HG03432 (cell line): ENCODE data around the gene CARD9.

Experiments used
- ATAC-seq: cut with Tn5 transposase; IDR thresholded peaks from one replicate; pipeline ENCODE4 v1.9.1; 2021; ENCODE audit warnings: mild to moderate bottlenecking, moderate library complexity; ENCODE audit not compliant: unreplicated experiment

Gene CARD9

DNA sequence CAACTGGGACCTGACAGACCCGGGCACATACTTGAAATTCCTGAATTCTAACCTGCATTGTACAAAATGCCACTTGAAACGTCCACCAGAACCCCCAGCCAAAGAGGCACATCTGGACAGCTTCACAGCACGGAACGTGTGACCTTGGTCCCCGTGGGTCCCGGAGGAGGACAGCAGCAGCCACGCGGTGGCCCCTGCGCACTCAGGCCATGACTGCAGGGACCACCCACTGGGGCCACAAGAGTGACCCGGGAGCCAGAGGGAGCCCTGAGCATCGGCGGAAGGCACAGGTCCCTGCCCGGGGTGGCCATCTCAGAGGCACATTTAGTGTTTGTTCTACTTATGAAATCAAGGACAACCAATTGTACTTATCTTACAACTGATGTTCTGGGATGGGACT lies 28.6 kb upstream of the CARD9 start:
- ATAC-seq = no peak

DNA sequence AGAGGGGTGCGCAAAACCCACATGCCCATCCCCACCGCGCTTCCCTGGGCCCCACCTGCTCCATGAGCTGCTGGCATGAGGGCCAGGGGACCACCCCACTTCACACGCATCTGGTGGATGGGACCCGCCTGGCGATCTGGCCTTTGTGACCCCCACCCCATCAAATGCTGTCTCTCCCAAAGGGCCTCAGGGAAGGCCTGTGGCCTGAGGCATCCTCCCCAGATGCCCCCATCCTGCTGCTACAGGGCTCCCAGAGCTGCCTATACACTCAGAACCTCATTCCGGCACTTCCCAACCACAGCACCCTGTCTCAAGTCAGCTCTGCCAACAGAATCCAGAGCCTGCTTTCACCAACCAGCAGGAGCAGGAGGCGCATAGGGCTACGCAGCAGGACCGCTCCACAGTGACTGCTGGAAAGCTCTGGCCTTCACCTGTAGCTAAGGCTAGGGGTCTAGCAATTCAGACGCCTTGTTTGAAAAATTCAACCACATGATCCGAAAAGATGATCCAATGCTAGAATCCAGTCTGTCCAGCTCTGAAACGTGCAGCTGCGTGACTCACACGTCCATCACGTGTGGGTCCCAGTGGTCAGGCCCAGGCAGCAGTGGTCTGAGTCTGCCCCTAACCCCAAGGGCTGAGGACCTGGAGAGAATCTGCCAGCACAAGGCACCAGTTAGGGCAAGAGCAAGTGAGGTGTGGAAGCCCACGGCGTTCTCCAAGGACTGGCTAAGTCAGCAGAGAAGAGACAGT lies 27.9 kb upstream of the CARD9 start:
- ATAC-seq = no peak

DNA sequence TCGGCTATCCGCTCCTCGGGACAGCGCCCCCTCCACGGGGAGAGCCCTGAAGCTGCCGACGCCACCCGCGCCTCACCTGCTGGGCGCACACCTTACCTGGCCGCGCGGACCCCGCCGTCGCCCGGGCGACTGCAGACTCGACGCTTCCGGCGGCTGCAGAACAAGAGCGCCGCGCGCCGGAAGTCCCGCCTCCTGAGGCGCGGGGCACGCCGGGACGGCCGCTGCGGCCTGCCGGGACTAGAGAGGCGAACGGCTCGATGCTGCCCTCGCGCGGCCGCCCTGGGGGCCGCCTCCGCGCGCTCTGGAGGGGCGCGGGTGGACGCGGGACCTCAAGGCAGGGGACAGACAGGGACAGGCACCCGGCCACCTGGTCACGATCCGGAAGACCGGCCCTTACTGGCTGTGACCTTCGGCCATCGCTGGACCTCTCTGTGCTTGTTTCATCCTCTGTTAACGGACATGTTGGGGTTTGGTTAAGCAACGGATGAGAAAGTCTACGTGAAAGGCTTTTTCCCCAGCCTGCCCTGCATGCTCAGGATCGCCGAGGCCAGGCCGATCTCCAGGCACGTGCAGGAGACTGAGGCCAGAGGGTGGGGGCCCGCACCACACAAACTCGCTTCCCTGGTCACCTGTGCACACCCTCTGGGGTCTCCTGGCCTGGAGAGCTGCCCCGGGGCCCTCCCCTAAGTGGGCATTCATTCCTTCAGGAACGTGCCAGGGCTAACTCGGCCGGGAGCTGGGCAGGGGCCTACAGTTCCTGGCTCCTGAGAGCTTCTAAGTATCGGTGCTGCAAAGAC lies 26.8 kb upstream of the CARD9 start, which contains the start of gene SNAPC4:
Gene SNAPC4, minus strand, starts transcription at position 133 of the 797 bp plus-strand sequence. CDS start 1,742 bp downstream, outside the sequence.
- ATAC-seq = peak; percentile 71

DNA sequence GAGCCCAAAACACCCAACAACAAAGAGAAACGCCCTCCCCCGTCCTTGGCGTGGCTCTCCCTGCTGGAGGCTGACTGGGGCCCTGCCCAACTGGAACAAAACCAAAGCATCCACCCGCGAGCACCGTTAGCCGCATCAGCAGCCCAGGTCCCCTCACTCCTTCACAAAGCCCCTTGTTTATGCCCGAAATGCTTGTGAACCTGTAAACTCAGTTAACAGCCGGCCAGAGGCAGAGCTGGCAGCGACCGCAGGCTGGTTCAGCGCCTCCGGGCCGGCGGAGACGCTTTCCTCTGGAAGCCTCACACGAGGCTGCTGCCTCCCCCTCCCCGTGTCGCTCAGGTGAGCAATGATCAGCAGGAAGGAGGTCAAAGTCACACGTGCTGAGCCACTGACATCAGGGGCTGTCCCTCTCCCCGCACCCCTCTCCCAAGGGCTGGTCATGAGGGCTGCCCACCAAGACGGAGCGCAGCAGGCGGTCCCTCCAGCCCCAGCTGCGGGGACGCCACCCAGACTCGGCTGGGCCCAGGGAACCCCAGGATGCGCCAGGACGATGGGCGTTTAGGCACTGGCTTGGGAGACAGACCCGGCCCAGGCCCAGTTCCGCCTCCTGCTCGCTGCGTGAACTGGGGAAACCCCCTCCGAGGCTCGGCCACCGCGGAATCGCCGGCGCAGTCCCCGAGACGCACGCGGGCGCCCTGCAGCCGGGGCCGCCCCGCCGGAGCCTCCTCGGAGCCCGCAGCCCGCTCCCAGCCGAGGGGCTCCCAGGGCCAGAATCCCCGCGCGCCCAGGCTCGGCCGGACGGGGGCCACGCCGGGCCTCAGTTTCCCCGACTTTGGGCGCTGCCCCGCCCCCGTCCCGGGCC lies 25.9 kb upstream of the CARD9 start:
- peak; percentile 24 for ATAC-seq

DNA sequence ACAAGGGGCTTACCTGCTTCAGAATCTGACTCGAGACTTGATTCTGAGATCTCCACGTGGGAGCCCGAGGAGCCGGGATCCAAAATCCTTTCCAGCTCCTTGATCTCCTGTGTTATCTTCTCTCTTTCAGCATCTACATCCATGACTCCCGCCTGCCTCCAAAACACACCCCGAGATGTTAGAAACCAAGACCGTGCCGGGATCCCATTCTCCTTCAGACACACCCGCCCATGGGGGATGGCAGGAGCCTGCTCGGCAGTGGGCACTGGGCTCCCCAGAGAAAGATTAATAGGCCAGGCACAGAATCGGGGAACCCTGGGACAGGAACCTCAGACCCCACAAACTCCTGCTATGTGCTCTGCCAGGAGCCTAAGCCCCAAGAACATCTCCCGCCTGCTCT lies 24.8 kb upstream of the CARD9 start:
- no peak for ATAC-seq

DNA sequence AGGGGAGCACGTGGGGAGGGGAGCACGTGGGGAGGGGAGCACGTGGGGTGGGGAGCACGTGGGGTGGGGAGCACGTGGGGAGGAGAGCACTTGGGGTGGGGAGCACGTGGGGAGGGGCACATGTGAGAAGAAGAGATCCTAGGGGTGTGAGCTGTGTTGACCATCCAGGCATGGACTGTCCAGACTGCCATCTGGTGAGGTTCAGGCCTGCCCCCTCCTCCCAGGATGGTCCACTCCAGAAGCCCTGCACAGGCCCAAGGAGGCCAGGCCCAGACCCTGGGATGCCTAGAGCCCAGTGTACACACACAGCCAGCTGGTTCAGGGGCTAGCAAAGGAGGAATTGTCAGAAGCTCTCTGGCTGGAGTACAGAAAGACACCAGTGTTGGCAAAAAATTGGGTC lies 24.2 kb upstream of the CARD9 start:
- no peak for ATAC-seq

DNA sequence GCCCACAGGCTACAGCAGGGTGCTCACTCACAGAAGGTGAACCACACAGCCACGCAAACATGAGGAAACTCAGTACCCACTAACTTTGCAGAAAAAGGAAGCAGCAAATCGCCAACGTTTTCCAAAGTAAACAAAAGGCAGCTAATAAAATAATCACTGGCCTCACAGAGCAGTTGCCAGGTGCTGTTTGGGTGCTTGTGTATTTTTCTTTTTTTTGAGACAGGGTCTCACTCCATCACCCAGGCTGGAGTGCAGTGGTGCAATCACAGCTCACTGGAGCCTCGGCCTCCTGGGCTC lies 22.7 kb upstream of the CARD9 start:
- no peak for ATAC-seq

DNA sequence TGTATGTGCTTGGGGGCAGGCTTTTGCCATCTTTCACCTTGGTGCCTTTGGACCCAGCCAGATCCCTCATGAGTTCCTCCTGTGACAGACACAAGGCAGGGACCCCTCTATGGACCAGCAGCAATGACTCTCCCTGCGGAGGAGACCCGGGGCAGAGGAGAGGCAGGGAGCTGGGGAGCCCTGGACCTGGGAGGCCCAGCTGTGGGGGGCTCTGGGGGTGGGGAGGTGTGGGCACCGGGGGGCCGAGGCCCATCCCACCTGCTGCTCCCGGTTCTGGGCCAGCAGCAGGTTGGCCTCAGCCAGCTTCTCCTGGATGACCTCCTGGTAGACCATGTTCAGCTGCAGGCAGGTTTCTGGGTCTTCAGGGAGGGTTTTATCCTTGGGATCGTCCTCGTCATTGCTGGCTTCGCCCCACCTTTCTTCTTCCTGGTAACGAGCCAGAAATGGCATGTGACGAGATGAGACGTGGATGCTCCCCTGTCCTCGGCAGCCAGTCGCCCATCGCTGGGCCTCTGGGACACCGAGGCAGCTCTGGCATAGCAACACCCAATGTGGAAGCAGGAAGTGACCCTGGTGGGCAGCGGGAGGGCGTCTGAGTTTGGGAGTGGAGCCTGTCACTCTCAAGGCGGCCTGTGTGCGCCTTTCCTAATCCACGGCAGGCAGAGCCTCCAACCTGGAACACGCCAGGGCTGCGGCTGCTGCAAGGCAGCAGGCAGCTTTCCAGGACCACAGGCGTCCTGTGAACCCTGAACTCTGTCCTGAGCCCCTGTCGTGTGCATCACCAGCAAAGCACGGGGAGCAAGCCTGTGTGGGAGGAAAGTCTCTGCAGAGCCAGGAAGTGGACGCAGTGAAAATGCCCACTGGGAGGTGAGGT lies 22.1 kb upstream of the CARD9 start:
- ATAC-seq = no peak

DNA sequence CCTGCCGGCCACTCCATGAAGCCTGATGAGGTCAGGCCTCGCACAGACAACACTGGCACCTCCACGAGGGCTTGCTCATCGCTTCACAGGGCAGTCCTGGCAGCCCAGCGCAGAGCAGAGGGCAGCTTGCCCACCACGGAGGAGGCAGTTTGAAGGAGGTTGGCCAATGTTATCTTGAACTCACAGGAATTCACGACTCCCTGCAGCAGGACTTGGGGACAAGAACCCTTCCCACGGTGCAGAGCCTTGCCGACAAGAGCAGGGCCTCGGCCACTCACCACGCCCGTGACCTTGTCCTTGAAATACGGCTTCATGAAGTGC lies 21.5 kb upstream of the CARD9 start:
- ATAC-seq = no peak

DNA sequence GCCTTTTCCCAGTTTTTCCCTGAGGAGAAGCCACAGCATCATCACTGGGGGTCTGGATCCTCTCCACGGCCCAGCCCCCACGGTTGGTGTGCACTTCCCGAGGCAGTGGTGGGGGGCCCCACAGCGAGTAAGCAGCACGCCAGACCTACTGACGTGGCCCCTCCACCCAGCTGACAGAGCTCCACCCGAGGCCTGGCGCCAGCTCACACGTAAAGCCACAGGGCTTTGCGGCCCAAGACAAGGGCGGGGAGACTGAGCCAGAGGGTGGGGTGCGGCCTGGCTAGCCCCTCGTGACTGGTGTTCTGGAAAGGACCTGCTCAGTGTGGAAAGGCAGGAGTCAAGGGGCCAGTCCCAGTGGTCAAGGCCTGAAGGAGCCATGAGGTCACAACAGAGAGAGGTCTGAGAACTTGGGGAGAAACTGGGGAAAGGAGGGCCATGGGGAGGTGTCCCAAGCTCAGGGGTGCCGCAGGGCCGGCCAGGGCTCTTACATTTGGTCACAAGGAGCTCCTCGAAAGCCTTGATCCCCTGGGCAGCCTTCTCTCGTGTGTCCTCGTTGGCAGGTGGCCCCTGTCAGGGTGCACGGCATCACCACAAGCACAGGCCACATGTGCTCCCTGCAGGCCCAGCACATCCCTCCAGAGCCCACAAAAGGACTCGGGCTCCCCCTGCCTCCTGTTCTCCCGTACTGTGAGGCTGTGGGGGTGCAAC lies 21.0 kb upstream of the CARD9 start:
- no peak for ATAC-seq

DNA sequence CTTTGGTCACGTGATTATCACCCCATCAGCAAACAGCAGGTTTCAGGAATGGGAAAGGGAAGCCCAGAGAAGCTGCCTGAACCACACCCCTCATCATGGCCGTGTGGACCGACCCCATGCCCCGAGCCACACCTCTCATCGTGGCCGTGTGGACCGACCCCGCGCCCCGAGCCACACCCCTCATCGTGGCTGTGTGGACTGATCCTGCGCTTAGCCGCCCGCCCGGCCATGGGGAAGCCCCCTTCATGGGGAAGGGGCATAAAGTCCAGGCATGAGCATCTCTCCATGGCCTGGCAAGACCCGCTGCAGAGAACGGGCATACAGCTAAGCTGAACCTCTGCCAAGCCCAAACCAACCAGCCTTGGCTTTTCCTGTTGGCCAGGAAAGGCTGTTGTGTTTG lies 20.1 kb upstream of the CARD9 start:
- ATAC-seq = no peak

DNA sequence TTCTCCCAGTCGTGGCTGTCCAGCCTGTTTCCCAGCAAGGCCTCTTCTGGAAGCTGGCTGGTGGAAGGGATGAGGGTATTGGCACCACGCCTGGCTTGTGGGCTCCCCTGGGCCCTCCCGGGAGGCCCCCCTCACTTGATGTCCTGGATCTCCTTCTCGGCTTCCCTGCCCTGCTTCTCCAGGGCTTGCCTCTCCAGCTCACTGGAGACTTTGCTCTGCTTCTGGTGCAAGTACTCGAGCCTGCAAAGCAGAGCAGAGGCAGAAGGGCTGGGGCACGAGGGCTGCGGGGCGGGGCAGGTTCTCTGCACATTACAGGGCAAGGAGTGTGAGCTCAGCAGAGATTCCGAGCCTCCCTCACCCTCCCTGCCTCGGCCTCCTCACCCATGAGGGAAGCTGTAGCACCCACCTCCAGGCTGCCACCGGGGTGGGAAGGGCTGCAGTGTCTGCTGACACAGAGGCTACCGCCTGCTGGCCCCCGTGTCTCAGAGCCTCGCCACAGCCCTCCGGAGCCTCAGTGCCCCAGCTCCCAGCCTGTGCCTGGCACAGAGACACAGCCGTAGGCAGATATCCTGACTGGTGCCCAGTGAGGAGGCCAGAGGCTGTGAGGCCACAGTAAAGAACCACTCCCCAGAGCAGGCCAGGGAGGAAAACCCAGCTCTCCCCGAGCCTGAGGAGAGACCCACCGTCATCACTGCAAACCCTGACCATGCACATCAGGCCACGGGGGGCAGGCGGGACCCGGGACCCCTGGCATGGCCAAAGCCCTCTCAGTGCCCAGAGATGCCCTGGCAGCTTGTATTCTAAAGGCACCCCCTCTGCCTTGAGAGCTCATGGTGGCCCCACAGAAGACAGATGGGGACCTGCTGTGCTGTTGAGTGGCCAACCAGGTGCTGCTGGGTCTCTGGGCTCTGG lies 19.3 kb upstream of the CARD9 start:
- ATAC-seq = no peak

DNA sequence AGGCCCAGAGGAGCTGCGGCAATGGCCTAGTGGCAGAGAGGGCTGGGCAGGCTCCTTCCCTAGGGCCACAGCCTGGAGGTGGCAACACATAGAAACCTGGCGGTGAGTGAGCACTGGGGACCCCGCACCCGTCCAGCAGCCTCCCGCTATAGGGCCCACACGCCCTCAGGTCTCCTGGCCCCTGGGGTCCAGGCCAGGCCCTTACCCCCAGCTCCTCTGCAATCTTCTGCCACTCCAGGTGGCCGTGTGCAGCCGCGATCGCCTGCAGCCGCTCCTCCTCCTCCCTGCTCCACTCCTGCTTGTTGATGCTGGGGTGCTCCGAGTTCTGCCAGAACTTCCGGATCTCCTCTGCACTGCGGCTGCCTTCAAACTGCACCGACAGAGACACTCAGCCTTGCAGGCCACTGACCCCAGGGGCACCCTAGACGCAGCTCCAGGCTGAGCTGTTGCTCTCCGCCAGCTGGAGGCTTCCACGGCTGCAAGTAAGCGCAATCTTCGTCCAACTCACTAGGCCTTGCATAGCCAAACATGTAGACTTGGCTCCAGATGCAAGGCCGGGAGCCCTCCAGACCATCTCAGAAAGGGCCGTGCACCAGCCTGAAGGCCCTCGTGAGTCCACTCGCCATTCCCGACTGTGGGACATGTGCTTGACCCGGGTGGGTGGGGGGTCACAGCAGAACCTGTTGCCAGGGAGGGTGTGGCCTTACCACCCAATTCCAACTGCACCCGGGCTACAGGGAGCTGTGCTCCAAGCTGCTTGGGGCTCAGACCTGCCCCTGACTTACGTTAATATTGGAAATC lies 18.5 kb upstream of the CARD9 start:
- no peak for ATAC-seq

DNA sequence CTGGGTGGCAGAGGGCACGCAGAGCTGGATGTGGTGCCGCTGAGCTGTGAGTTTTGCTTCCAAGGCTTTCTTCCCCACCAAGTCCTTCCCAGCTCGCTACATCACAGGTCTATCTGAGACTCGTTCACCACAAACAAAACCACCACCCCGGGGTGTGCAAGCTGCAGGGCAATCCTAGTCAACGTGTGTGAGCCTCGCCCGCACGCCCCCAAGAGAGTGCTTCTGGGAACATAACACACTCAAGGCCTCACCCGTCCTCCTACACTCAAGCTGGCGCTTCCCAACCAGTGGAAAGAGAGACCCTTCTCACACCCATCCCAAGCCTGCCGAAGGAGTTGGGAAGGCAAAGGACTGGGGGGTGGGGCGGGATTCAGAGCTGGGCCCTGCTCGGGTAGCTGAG lies 15.9 kb upstream of the CARD9 start:
- ATAC-seq = no peak

DNA sequence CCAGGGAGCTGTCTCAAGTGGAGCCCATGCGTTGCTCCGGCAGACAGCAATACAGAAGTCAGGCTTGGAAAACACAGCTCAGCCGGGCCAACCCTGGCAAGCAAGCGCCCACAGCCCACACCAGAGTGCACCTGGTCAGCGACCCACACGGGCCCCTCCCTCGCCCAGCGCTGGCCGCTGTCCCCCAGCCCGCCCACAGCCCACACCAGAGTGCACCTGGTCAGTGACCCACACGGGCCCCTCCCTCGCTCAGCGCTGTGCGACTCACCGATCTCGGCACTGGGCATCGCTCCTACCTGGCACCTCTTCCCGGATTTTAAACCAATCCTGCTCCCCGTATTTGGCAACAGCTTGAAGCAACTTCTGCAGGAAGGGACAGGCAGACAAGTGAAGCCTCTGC lies 13.7 kb upstream of the CARD9 start:
- ATAC-seq = no peak

DNA sequence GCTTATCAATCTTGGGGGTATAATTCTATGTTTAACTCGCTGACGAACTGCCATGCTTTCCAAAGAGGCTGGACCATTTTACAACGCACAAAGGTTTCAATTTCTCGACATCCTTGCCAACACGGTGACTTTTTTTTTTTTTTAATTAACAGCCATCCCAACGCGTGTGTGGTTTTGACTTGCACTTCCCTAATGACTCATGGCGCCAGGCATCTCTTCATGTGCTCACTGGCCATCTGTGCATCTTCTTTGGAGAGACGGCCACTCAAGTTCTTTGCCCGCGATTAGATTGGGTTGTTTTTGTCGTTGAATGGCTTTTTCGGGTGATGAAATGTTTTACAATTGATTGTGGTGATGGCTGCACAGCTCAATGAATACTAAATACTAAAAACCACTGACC lies 12.5 kb upstream of the CARD9 start:
- ATAC-seq = no peak

DNA sequence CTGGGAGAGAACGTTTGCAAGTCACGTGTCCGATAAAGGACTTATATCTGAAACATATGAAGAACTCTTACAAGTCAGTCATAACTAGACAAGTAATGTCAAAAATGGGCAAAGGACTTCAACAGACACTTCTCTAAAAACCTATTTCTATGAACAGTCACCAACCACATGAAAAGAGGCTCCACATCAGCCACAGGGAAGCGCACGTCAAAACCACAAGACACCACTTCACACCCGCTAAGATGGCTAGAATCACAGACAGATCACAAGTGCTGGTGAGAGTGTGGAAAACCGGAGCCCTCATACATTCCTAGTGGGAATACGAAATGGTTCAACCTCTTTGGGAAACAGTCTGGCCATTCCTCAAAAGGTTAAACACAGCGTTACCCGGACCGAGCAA lies 11.5 kb upstream of the CARD9 start:
- no peak for ATAC-seq

DNA sequence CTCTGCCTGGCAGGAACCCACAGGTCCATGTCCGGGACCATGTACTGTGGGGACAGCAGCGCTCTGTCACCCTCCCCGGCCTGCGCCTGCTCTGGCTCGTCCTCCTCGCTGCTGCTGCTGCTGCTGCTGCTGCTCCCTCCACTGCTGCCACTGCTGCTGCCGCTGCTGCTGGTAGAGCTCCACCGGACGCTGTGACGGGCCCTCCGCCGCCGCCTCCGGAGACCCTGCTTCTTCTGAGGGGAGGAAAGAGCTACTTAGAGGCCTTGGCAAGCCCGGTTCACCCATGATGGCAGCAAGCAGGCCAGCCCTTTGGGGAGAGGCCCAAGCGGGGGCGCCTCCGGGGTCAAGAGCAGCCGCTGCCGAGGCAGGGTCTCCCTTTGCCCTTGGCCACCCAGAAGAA lies 10.0 kb upstream of the CARD9 start:
- no peak for ATAC-seq
